Heart right ventricle (tissue), 16 donors: ENCODE results near the gene MALAT1. TPM values are rescaled to one million over a fixed set of nuclear protein-coding genes. Genes with fewer than 3 reads are reported as not detected.
A peak's percentile ranks its signal among the peaks of the same experiment; 100 is the strongest.
"Not testable (repeated sequence)": the region's sequence is repeated elsewhere in the genome, so short reads cannot be mapped to it uniquely, and the experiment has no call there.

Source experiments
- ATAC-seq, 8 donors: fragments of 200-7000 bp; cut with Tn5 transposase; one replicate each; pipeline ENCODE4 v1.9.1; 2020; ENCODE audit warnings: mild to moderate bottlenecking in 8 of 8, moderate library complexity in 8 of 8, moderate number of reproducible peaks in 1 of 8
- DNase-seq, 2 donors: peaks; one replicate each; pipeline ENCODE4 v3.0.0-alpha.2; 2020
- H3K27ac ChIP-seq, 10 donors: fragments of 200-600 bp; sonication (generic) in 2 of 10; one replicate each; pipeline versions ENCODE4 v1.5.0 to v1.8.0; 2020 to 2022; ENCODE audit warnings: mild to moderate bottlenecking in 3 of 10
- H3K27me3 ChIP-seq, 7 donors: fragments of 200-600 bp; one replicate each; pipeline ENCODE4 v1.8.0; 2021 to 2022; ENCODE audit warnings: mild to moderate bottlenecking in 2 of 7
- H3K36me3 ChIP-seq, 9 donors: fragments of 200-600 bp; sonication (generic) in 1 of 9; one replicate each; pipeline versions ENCODE4 v1.5.0 to v1.8.0; 2020 to 2022; ENCODE audit warnings: mild to moderate bottlenecking in 2 of 9
- H3K4me1 ChIP-seq, 9 donors: fragments of 200-600 bp; sonication (generic) in 1 of 9; one replicate each; pipeline versions ENCODE4 v1.5.0 to v1.8.0; 2020 to 2022; ENCODE audit warnings: mild to moderate bottlenecking in 4 of 9
- H3K4me3 ChIP-seq, 10 donors: fragments of 200-600 bp; sonication (generic) in 2 of 10; one replicate each; pipeline versions ENCODE4 v1.5.0 to v1.8.0; 2020 to 2022; ENCODE audit warnings: mild to moderate bottlenecking in 7 of 10, moderate library complexity in 2 of 10
- H3K9me3 ChIP-seq, 11 donors: fragments of 200-600 bp in 10 of 11; sonication (generic) in 2 of 11; one replicate each; pipeline versions ENCODE4 v1.5.0 to v1.8.0; 2013 to 2022; ENCODE audit warnings: mild to moderate bottlenecking in 2 of 11, control low read depth in 1 of 11, moderate library complexity in 1 of 11
- CTCF ChIP-seq, 9 donors: fragments of 200-600 bp; sonication (generic) in 2 of 9; IDR thresholded peaks; one replicate each; pipeline versions ENCODE4 v1.5.0 to v1.8.0; 2021 to 2022; ENCODE audit warnings: antibody characterized with exemption in 9 of 9, mild to moderate bottlenecking in 5 of 9, moderate library complexity in 1 of 9
- WGBS, 2 donors: extraction: QIAGEN DNeasy Blood & Tissue Kit; methylation state at CpG; one replicate each; pipeline ENCODE4 v1.1.7; 2013; ENCODE audit warnings: inconsistent platforms in 1 of 2; 5-methylcytosine and 5-hydroxymethylcytosine counted together
- intact Hi-C, 10 donors: fragments of 100-400 bp; cut with DNase I; formaldehyde crosslinking; loops; one replicate each; pipeline versions ENCODE4 v1.11.1 to v1.14.2; 2022
- long read RNA-seq, 3 donors: library from polyadenylated mRNA; unstranded; transcript quantifications; one replicate each; pipeline ENCODE4 v2.0.0, GENCODE V29; 2020 to 2021
- polyA plus RNA-seq, 2 donors: library from polyadenylated mRNA; stranded (reverse); fragments of 200-250 nt; gene quantifications; one replicate each; pipeline ENCODE4 v1.2.3, GENCODE V29; 2013
- total RNA-seq, 10 donors: library from RNA; stranded (reverse); fragmentation: NEBNext Ultra II Directional in 3 of 10; extraction: Animal tissue kit (Norgen Biotek cat#: 25700) in 3 of 10; gene quantifications; one replicate each; pipeline versions ENCODE4 v1.2.1 to v1.2.4, GENCODE V29; 2021 to 2023
- donor health status: Arrhythmogenic right ventricular cardiomyopathy.
- donor health status: ischemic (EF 13 %, LVEDD 7.1; RV severe dilation, severe dysfunction).
- donor health status: healthy with polysubstance abuse.
- donor health status: DM: no; HTN: yes; CAD: no.
- donor health status: DM: no; HTN: no; CAD: no.
- donor health status: ischemic (EF 25% LVEDD 6.9; RV normal size, moderate dysfunction).
- donor health status: ischemic (EF 25% LVEDD 5.7; RV mildly dilated, moderate dysfunction).
- donor health status: healthy.
- donor health status: DM: yes; HTN: yes; CAD: no.
- donor health status: Ischemic cardiomyopathy.
- donor health status: ischemic (EF 35%, LVEDD 5.7; RV mildly dilated, moderate dysfunction).
- donor health status: nonischemic (EF 11% LVEDD 7.7; RV severe dilation, severe dysfunction).
- donor health status: DM: yes; HTN: yes; CAD: no.
- donor health status: PGD.
- donor health status: ischemic (EF 29% LVEDD 5.4; RV normal size, mild dysfunction).
- donor health status: nonischemic (EF 23%, LVEDD 6.1; RV moderate dilation, normal function).

MALAT1 gene
- total RNA-seq, result 1,000 to 10,000 TPM; 4,742 to 8,462 (median 5,956) TPM
- polyA plus RNA-seq, result 1,000 to 10,000 TPM in 1 of 2 donors, 100 to 1,000 TPM in 1; 205 to 8,339 TPM
- long read RNA-seq, donor 1, full-length matches to known transcripts, result 2,324 of 2,325 reads
- long read RNA-seq, donor 1, partial matches to known transcripts, result 0 of 2,325 reads
- long read RNA-seq, donor 1, other reads (novel, unspliced or antisense), result 1 of 2,325 reads
- long read RNA-seq, donor 2, full-length matches to known transcripts, result 2,015 of 2,022 reads
- long read RNA-seq, donor 2, partial matches to known transcripts, result 2 of 2,022 reads
- long read RNA-seq, donor 2, other reads (novel, unspliced or antisense), result 5 of 2,022 reads
- long read RNA-seq, donor 3, full-length matches to known transcripts, result 951 of 955 reads
- long read RNA-seq, donor 3, partial matches to known transcripts, result 0 of 955 reads
- long read RNA-seq, donor 3, other reads (novel, unspliced or antisense), result 4 of 955 reads

GRCh38 chr11:65498977-65499712 lies at the start of gene MALAT1:
Gene MALAT1 (plus strand): TSS chr11:65499045.
- intact Hi-C loops, result loop anchor here in 3 of 10 donors (1.0 to 2.0 kb wide), 3 partner anchors 22 to 80 kb away; no protein-coding TSS in a partner anchor
- Histone ChIP-seq H3K9me3 (no peaks in the 10 kb centered on the region), H3K36me3 (peaks cover 0 to 41% (median 24%) of the 10 kb centered on the region in 9 donors), H3K4me1 (peaks cover 17 to 41% (median 30%) of the 10 kb centered on the region in 9 donors), H3K4me3 (peak within 1 kb of the TSS; percentile 68 to 88 (median 84)), H3K27ac (peak within 1 kb of the TSS; percentile 97 to 100 (median 99)), H3K27me3 (no peaks in the 10 kb centered on the region)
- peak in 7 of 8 donors; percentile 16 to 37 (median 23) for ATAC-seq
- peak; percentile 91 to 96 for DNase-seq
- TF ChIP-seq CTCF (IDR thresholded peaks at IDR 0.05), result no peak
- 0 to 2% methylated on average over 24 of the region's 24 CpGs for WGBS, 2 donors

DNA sequence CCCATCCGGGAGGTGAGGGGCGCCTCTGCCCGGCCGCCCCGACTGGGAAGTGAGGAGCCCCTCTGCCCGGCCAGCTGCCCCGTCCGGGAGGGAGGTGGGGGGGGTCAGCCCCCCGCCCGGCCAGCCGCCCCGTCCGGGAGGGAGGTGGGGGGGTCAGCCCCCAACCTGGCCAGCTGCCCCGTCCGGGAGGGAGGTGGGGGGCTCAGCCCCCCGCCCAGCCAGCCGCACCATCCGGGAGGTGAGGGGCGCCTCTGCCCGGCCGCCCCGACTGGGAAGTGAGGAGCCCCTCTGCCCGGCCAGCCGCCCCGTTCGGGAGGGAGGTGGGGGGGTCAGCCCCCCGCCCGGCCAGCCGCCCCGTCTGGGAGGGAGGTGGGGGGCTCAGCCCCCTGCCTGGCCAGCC lies 47.5 kb upstream of the MALAT1 start:
- H3K36me3 ChIP-seq, result peaks cover 0 to 11% (median 2%) of the 10 kb centered on the region in 9 donors
- intact Hi-C loops, H3K27ac ChIP-seq, DNase-seq, ATAC-seq, H3K9me3 ChIP-seq, H3K27me3 ChIP-seq, H3K4me3 ChIP-seq: not testable (repeated sequence)
- 96 to 97% methylated on average over 5 to 26 of the region's 30 CpGs for WGBS, 2 donors
- peaks cover 4 to 43% (median 22%) of the 10 kb centered on the region in 9 donors for H3K4me1 ChIP-seq

DNA sequence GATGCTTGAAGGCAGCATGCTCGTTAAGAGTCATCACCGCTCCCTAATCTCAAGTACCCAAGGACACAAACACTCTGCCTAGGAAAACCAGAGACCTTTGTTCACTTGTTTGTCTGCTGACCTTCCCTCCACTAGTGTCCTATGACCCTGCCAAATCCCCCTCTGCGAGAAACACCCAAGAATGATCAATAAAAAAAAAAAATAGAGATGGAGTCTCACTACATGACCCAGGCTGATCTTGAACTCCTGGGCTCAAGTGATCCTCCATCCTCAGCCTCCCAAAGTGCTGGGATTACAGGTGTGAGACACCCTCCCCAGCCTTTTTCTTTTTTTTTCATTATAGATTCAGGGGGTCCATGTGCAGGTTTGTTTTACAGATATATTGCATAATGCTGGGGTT lies 46.6 kb upstream of the MALAT1 start:
- H3K9me3 ChIP-seq, intact Hi-C loops, H3K4me3 ChIP-seq, H3K36me3 ChIP-seq, H3K27me3 ChIP-seq, ATAC-seq, DNase-seq: not testable (repeated sequence)
- Histone ChIP-seq H3K4me1 (peaks cover 4 to 49% (median 24%) of the 10 kb centered on the region in 9 donors), H3K27ac (peak overlapping the region in 5 of 10 donors; percentile 2 to 84 (median 42))
- 41 to 51% methylated on average over 3 of the region's 3 CpGs for WGBS, 2 donors

DNA sequence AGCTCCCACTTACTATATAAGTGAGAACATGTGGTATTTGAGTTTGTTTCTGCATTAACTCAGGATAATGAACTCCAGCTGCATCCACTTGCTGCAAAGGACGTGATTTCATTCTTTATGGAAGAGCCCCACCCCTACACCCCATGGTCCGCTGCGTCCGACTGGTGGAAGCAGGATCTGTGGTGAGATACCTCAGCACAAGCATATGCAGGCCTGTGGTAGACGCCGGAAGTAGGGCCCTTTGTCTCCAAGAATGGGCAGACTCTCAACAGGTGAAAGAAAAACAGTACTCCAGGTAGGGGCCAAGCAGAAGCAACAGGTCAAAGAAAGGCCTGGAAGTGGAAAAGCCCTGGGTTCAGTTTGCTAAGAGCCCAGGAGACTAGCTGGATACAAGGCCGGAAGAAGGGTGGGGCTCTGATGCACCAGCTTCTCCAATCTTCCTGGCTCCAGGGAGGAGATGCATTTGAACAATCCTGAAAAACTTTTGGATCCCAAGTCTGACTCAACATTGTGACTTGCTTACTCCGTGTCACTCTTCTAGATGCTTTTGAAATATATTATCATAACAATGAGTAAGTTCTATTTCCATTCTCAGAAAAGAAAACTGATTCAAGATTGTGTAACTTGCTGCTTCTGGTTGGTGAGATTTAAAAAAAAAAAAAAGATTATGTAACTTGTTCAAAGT lies 45.9 kb upstream of the MALAT1 start:
- intact Hi-C loops, result no loop called here
- WGBS, 2 donors, result 51 to 57% methylated on average over 8 of the region's 8 CpGs
- Histone ChIP-seq H3K36me3 (no peaks in the 10 kb centered on the region), H3K9me3 (no peaks in the 10 kb centered on the region), H3K27me3 (no peaks in the 10 kb centered on the region), H3K4me3 (no peak overlapping the region), H3K27ac (peak overlapping the region in 7 of 10 donors; percentile 2 to 91 (median 41)), H3K4me1 (peaks cover 4 to 49% (median 24%) of the 10 kb centered on the region in 9 donors)
- no peak for DNase-seq
- ATAC-seq, result peak in 1 of 8 donors; percentile 14
- TF ChIP-seq CTCF (IDR thresholded peaks at IDR 0.05), result no peak

GRCh38 chr11:65454311-65454695 lies 44.5 kb upstream of the MALAT1 start:
- Histone ChIP-seq H3K4me1 (peaks cover 4 to 49% (median 24%) of the 10 kb centered on the region in 9 donors), H3K9me3 (no peaks in the 10 kb centered on the region), H3K27ac (peak overlapping the region; percentile 67 to 91 (median 85)), H3K4me3 (peak overlapping the region in 9 of 10 donors; percentile 28 to 65 (median 52)), H3K36me3 (no peaks in the 10 kb centered on the region), H3K27me3 (no peaks in the 10 kb centered on the region)
- TF ChIP-seq CTCF (IDR thresholded peaks at IDR 0.05), result no peak
- DNase-seq (no peak), ATAC-seq (peak in 1 of 8 donors; percentile 8)
- intact Hi-C loops, result no loop called here
- 69 to 75% methylated on average over 10 of the region's 10 CpGs for WGBS, 2 donors
